ENCODE measurements around the gene CNTN5.

Gene CNTN5

DNA sequence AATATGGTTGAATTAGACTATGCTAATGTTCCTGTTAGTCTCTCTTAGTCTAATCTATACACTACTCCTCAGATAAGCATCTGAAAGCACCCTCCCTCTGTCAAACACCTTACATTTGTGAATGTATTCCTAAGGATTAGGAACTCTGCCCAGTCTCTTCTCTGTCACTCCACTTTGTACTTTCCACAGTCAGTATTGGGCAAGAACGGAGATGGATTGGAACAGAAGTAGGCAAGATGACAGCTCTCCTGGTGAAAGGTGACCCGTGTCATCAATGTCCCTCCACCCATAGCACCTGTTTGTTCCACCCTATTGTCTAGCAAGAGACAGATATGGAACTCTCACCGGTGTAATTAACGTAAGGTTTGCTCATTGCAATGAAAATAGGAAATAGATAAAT lies 613.8 kb downstream of the CNTN5 start:
- DNase-seq, result no peak

DNA sequence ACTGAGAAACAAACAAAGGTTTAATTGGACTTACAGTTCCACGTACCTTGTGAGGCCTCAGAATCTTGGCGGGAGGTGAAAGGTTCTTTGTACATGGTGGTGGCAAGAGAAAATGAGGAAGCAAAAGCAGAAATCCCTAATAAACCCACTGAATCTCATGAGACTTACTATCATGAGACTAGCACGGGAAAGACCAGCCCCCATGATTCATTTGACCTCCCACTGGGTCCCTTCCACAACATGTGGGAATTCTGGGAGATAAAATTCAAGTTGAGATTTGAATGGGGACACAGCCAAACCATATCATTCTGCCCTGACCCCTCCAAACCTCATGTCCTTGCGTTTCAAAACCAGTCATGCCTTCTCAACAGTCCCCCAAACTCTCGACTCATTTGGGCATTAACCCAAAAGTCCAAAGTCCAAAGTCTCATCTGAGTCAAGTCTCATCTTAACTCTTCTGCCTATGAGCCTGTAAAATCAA lies 617.4 kb downstream of the CNTN5 start:
- no peak for DNase-seq

DNA sequence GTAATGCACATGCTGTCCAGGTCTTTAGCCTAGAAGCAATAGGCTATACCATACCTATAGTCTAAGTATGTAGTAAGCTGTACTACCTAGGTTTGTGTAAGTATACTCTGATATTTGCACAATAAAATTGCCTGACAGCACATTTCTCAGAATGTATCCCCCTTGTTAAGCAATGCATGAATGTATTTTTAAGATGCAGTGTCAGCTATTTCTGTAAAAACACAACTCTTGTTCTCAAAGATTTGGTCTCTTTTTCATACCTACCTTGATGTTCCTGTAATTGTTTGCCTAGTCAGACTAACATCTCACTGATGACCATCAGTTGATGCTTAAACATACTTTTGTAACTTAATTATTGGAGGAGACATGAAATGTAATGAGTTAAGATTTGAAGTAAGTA lies 619.9 kb downstream of the CNTN5 start:
- no peak for DNase-seq

DNA sequence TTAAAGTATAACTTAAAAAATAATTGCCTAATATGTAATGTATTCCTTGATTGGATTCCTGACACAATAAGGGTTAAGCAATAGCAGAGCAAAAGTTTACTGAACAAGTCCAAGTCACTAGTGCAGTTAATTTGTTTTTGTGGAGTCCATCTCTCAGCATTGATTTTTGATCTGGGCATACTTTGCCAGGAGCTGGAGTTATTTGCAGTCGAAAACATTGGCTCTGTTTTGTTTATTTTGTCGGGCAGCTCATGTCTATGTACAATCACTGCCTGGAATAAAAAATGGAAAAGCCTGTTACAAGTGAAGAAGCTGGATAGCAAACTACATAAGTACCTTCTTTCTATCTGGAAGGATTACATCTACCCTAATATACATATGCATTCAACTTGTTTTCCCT lies 625.2 kb downstream of the CNTN5 start:
- no peak for DNase-seq

DNA sequence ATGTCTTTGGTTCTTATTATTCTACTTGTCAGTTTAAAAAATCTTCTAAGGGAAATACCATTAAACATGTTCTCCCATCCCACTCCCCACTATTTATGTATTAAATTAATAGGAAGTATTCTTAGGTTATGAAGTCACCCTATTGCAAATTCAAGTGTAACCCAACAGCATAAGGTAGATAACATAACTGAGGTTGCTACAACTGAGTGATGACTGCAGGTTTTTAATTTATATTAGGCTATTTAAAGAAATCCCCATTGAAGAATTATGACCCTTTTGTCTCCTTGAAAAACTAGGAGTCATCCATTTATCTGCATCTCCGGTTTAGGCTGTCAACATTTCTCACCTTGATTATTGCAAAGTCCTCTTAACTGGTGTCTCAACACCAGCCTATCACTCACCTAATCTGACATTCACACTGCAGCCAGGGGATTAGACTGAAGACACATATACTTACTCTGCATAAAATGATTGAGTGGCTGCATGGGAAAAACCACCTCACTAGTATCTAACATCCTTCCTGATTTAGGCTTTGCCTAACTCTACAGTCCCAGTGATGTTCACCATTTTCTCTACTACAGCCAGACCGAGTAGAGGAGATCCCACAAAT lies 649.4 kb downstream of the CNTN5 start:
- DNase-seq, result no peak

DNA sequence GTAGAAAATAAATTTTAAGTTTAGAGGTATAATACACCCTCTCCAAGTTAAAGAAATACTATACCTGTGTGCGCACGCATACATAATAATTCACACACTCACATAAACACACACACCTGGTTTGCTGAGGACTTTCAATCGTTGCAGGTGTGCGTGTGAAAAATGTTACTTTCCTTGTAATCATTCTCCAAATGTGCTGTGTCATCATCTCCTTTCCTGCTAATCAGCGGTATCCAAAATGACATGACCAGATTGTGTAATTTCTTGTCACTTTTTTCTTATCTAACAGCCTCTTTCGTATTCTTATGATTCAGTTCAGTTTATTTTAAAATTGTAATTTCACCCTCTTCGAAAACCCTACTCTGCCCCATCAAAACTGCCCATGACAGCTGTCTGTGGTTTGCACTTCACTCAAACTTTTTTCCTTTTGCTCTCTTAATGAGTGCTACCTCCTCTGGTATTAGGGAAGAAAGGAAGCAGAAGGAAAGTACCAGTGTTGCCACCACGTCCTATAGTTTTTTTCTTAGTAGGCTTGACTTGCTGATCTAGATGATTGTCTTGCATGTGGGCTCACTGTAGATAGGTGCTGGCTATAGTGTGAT lies 651.2 kb downstream of the CNTN5 start:
- DNase-seq, result no peak

DNA sequence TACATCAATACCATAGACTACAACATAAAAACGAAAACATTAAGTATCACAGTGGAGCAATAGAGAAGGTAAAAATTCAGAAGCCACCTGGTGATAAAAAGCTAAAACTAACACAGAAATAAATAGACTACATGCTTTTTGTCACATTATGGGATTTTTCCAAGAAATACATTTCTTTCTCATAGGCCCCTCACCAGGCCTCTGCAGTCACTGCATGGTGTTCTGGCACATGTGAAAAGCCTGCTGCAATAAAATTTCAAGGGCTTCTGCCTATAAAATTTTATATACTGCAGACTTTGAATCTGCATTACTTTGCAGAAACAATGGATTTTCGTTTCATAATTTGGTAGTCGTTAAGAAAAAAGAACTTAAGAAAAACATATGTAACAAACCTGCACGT lies 655.5 kb downstream of the CNTN5 start:
- DNase-seq, result no peak

DNA sequence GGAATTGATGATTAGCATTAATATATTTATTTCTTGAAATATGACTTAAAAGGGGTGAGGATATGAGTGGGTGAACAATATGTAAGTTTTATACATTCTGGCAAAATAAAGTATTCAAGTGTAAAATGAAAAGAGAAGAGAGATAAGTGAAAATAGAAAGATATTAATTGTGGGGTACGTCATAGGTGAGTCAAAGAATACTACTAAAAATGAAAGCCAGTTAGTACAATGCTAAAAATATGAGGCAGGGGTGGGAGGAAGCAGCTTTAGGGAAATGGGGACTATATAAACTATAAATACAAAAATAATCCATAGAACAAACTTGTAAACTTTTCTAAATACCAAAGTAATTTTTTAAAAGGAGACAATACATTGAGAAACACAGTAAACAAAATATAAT lies 661.4 kb downstream of the CNTN5 start:
- no peak for DNase-seq

DNA sequence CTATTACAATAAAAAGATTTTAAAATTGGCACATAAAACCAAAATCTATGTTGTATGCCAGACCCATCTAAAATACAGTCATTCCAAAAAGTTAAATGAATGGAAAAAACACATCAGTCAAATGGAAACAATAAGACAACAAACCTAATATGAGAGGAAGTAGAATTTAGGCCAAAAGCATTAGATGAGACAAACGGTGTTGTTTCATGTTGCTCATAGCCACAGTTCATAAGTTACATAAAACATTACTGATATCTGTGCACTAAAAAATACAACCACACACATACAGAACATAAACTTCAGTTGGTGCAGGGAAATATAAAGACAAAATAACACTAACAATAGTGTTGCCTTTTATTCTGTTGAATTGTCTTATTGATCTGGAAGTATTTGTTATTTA lies 661.9 kb downstream of the CNTN5 start:
- no peak for DNase-seq

DNA sequence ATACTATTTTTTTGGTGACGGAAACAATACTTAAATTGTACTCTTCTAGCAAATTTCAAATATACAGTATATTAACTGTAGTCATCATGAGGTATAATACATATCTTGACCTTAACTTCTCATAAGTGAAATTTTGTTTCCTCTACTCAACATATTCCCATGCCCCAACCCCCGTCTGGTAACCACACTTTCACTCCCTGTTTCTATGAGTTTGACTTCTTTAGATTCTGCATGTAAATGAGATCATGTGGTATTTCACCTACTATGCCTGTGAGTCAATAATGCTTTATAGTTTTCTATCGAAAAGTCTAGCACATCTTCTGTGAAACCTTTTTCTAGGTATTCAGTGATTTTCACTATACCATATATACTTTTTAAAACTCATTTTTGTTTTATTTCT lies 663.2 kb downstream of the CNTN5 start:
- no peak for DNase-seq

DNA sequence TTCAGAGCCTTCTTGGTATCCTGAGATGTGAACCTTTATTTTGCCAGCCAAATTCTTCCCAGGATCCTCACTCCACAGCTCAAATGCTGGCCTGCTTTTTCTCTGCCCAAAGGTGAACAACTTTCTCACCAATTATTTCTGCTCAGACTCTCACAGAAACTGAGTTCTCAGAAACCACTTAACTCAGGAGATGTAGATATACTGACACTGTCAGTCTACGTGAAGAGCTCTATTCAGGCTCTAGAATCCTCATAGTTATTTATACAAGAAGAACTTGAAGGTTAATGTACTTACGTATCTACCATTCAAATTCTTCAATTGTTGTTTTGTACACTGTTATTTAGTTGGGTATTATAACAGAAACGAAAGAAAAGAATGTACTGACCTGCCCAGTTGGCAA lies 666.1 kb downstream of the CNTN5 start:
- no peak for DNase-seq

DNA sequence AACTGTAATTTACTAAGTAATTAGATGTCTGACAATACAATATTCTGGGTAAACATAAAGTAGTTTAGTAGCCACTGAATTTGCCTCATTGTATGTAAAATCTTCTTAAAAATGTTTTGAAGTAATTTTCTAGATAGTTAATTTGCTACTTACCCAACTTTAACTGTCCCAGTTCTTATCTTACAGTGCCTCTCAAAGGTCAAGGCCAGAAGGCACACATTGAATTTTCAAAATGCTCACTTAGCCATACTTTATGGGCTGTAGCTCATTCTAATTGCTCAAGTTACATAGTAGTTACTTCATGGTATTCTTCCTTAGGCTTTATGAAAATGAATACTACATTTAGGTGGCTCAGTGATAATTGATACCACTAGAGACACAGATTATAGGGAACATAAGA lies 666.6 kb downstream of the CNTN5 start:
- no peak for DNase-seq

DNA sequence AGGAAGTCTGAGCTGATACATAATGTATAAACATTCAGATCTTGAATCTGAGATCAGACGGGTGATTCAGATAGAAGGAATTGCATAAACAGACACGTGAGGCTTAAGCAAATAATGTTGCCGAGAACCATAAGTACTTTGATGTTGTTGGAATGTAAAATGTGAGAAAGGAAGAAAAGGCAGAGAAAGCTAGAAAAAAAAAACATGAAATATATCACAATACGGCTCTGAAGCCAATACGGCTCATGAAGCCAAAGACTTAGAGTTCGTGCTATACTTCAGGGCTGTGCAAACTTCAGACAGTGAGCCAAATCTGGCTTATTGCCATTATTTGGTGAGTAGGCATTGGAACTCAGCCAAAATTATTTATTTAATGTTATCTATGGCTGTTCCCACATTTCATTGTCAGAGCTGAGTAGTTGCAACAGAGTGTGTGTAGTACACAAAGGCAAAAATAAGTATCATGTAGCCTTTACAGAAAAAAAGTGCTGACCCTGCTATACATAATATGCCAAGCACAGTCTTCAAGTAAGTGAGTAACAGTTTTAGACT lies 673.3 kb downstream of the CNTN5 start:
- DNase-seq, result no peak

DNA sequence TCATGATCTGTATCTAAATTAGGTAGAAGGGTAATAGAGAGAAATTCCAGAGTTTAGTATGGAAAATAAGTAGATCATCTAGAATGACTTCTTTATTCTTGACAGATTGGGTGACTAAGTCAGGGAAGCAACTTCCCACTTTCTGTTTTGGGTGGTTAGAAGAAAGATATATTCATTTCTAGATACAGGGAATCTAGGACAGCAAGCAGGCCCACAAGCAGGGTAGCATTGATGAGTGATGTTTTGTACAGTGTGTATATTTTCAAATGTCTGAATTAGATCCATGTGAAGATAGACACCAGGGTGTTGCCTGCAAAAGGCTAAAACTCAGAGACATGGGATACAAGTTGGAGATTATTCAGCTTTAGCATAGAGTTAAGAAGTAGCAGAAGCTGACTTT lies 674.4 kb downstream of the CNTN5 start:
- no peak for DNase-seq

DNA sequence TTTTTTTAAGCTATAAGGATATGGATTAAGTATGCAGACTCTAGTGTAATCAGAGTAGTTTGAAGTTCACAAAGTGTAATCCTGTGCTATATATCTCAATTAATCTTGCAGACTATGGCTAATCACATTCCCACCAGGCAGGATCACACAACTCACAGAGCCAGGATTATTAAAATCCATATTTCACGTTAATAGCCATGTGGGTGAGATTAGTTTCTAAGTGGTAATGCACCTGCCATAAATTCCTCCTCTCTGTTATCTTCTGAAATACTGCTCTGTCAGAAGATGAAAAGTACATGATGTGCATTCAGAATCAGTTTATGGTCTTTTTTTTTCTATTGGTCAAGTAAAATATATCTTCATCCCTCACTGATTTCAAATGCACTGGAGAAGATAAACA lies 686.1 kb downstream of the CNTN5 start:
- no peak for DNase-seq

DNA sequence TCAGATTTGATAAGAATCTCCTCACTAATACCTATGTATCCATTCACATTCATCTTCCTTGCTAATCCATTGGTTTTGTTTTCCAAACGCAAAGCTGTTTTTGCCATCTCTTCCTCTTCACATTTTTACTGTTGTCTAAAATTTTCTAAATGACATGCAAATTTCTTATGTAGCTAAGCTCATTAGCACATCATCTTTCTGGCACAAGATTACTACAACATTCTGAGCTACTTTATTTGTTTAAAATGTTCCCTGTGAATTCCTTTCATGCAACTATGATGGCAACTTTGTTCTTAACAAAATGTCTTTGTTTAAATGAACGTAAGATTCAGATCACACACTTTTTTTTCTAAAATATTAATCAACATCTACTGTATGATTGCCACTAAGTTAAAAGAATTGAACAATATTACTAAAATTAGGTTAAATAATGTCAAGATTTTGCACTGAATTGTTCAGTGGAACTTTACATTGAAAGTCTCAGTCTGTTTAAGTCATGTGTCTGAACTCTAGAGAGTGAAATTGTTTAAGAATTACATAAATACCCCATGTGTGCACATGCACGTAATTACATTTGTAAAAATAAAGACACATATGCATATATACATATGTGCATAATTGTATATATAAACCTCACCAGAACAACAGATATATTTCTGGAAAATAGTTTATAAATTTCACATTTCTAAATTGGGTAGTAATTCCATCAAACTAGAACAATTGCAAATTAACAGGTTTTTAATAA lies 688.4 kb downstream of the CNTN5 start:
- no peak for DNase-seq

DNA sequence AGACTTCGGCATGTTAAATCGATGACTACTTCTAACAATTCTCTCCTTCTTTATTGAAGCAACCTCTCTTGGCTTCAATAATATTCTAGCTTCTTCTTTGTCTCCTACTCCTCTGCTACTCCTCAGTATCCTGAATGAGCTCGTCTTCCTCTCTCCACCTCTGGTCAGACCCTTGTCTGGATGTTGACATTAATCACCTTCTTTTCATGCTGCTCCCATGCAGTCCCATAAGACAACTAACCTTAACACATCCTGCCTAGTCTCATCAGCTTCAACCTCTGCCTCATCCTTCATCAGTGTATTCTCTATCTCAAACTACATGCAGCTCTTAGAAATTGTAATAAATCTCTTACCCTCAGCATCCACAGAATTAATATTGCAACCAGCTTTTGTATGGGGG lies 695.6 kb downstream of the CNTN5 start:
- no peak for DNase-seq

DNA sequence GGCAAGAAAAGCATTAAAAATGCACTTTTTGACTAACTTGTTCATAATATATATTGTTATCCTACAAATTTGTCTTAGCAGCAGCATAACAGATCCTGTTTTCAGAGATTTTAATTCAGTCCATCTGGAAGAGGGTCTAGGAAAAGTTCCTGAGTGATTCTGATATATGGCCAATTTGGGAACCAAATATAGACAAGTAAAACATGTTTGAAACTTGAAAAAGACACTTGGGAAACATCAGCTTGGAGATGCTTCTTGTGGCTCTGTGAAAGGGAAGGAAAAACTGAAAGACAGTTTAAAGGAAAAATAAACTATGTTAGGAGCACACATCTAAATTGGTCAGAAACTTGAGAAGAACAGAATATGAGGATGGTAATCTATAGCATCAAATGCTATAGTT lies 697.5 kb downstream of the CNTN5 start:
- no peak for DNase-seq

DNA sequence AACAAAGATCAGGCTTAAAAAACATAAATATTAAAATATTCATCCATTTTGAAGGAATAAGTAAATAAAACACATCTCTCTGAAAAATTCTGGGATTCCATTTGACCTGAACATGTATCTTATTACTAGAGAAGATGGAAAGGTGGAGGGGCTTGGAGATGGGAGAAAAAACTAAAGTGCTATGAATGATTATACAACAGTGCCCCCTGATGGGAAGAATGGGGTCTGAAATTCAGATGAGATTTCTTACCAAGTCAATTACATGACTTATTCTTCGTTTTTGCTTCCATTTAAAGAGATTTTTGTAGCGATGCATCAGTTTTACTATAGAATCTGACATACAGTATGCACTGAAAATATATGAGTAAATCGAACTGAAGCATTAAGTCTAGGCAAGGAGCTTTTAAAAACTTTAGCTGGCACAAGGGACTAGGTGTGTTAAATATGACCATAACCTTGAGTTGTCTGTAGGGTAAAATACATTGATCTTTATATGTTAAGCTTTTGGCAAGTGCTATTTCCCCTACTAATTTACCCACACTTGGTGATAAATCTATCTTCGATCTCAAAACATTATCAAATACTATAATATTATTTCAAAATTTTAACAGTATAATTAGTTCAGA lies 718.8 kb downstream of the CNTN5 start:
- no peak for DNase-seq

DNA sequence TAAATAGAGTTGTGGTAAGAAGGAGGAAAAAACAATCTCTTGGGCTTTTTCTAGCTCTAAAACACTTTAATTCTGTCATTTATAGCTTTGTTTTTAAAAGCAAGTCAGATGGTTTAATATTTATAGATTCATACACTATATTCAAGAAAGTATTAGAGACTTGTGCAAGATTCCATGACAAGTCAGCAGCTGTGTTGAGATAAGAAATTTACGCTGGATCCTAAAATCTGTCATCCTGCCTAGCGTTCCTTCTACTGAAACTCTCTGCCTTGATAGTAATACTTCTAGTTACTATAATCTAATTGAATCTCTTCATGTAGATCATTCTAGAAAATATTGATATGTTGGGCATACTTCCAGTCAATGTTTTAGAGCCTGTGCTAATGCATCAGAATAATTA lies 721.8 kb downstream of the CNTN5 start:
- DNase-seq, result no peak

DNA sequence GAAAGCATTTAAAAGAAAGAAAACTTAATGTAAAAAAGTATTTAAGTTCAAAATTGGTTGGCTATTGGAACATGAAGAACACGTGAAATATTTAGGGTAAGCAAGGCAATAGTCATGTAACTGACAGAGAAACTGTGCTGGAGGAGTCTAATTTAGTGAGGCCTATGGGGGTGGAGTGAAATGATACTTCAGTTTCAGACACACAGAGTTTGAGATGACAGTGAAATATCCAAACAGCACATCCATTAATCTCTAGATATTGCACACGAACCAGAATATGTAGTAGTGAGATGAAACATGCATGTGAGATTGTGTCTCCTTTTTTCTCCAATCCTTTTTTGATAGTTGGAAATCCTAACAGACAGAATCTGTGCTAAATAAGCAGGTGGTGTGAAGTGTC lies 739.0 kb downstream of the CNTN5 start:
- no peak for DNase-seq

DNA sequence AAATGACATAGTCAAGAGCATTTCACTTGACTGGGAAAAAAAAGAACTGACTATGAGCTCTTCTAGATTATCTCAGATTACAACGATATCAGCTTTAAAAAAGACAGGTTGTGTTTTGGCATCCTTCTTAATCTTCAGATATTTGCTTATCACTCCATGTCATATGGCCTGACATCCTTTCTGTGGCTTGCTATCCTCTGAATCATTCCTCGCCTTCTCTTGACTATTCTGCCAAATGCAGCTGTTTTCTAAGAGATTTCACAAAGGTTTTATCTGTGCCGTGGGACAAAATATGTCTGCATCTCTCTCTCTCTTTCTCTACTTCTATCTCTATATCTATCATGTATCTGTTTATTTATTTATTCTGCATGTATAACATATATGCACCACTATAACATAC lies 746.1 kb downstream of the CNTN5 start:
- DNase-seq, result no peak

DNA sequence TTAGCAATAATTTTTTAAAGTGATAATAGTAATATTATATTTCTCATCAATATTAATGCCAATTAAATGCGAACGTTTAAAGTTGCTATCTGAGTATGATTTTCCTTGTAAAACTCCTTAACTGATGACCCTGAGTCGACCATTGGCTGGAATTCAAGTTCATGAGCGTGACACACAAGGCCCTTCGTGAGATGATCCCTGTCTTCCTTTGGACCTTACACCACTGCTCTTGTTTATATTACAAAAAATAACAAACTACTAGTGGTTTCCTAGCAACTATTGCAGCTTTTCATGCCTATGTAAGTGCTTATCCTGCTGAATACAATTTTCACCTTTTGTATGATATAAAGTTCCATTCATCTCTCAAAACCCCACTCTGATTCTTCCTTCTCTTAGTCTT lies 752.9 kb downstream of the CNTN5 start:
- DNase-seq, result no peak

DNA sequence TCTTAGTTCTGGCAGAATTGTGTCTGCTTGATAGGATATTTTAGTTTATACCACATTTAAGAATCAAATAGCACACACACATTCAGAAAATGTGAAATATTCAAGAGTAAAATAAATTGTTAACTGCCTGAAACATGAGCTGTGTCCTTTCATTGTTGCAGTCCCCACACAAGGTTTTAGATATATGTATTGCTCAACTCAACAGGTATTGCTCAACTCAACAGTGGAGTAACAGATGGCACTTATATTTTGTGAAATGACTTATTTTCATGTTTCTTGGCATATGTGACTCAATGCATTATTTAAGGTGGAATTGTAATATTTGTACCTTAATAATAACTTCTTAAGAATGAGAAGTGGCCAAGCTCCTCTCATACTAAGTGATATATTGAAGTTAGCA lies 760.3 kb downstream of the CNTN5 start:
- no peak for DNase-seq
